RWPE1 (cell line): Measurements from ENCODE around the gene FIG4.
"Not testable (repeated sequence)": the region's sequence is repeated elsewhere in the genome, so short reads cannot be mapped to it uniquely, and the experiment has no call there.

Experiments
- CTCF ChIA-PET: fragments of 350-600 bp; sonication (Branson Sonifier 250); formaldehyde crosslinking; extraction: SDS; loops from one replicate; lab custom pipeline; 2021; lab: Yijun Ruan, JAX
- POLR2A ChIA-PET: fragments of 400-600 bp; formaldehyde crosslinking; extraction: SDS; loops from one replicate; lab custom pipeline; 2020; ENCODE audit warnings: antibody characterized with exemption; ENCODE audit not compliant: low non-redundant PET; lab: Yijun Ruan, JAX
- DNase-seq: peaks from one replicate; pipeline ENCODE4 v3.0.0; 2012; ENCODE audit warnings: low spot score
- H3K27ac ChIP-seq: fragments of 450-650 bp; 2 replicates; pipeline ENCODE4 v1.5.1; 2017
- CTCF ChIP-seq: fragments of 450-650 bp; conservative IDR thresholded peaks from 2 replicates; pipeline ENCODE4 v1.5.1; 2017; ENCODE audit warnings: low read depth, mild to moderate bottlenecking

Gene FIG4

GRCh38 chr6:109669811-109670210, 21.3 kb upstream of the FIG4 start:
- ChIA-PET CTCF (interaction anchor here (1.1 kb wide), 1 partner anchor 10 kb away, joined by 3 read pairs; no protein-coding TSS in a partner anchor), POLR2A (no interaction called here)
- H3K27ac ChIP-seq: no peak overlapping the region
- no peak for DNase-seq
- no peak for TF ChIP-seq CTCF

GRCh38 chr6:109671733-109672132, 19.4 kb upstream of the FIG4 start:
- CTCF ChIA-PET: no interaction called here
- POLR2A ChIA-PET: no interaction called here

GRCh38 chr6:109672175-109672574, 18.9 kb upstream of the FIG4 start:
- no peak for TF ChIP-seq CTCF
- no peak for DNase-seq
- CTCF ChIA-PET: no interaction called here
- no peak overlapping the region for H3K27ac ChIP-seq
- POLR2A ChIA-PET: no interaction called here

More at GRCh38 chr6:109671733-109672132, 19.4 kb upstream of the FIG4 start:
- no peak for TF ChIP-seq CTCF
- no peak for DNase-seq
- no peak overlapping the region for H3K27ac ChIP-seq

GRCh38 chr6:109672839-109673238, 18.3 kb upstream of the FIG4 start:
- TF ChIP-seq CTCF: no peak
- DNase-seq: no peak
- CTCF ChIA-PET: no interaction called here
- POLR2A ChIA-PET: no interaction called here
- no peak overlapping the region for H3K27ac ChIP-seq

- CTCF ChIA-PET: no interaction called here
- no peak for DNase-seq
- no peak for TF ChIP-seq CTCF
- POLR2A ChIA-PET: no interaction called here
- H3K27ac ChIP-seq: no peak overlapping the region
Observed at GRCh38 chr6:109676724-109677123, 14.4 kb upstream of the FIG4 start.

GRCh38 chr6:109678240-109678639, 12.9 kb upstream of the FIG4 start:
- DNase-seq: no peak
- ChIA-PET POLR2A (no interaction called here), CTCF (no interaction called here)
- H3K27ac ChIP-seq: no peak overlapping the region
- no peak for TF ChIP-seq CTCF

- DNase-seq, POLR2A ChIA-PET, H3K27ac ChIP-seq, CTCF ChIA-PET: not testable (repeated sequence)
Observed at GRCh38 chr6:109678661-109679505, 12.2 kb upstream of the FIG4 start.
